ENCODE measurements around the gene PDYN.

Gene PDYN

GRCh38 chr20:1931830-1932229 is 62.0 kb downstream of the PDYN start:
- DNase-seq, result no peak

GRCh38 chr20:1930165-1930564 is 63.7 kb downstream of the PDYN start:
- no peak for DNase-seq

DNA sequence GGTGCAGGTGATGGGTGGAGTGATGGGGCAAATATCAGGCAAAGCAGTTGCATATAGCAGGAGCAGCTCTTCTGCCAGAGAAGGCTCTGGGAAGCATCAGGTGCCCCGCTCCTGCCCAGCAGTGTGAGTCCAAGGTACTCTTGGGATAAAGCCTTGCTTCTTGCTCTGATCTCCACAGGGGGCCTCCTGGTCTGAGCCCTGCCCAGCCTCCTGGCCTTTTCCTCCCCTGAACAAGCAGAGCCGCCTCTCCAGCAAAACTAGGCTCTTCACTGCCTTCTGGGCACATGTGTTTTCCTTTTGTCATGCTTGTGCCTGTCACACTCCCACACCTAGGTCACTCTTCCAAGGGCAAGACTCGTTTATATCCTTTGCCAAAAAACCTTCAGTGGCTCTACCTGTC is 64.4 kb downstream of the PDYN start:
- DNase-seq, result no peak

GRCh38 chr20:1928782-1929181 is 65.1 kb downstream of the PDYN start:
- no peak for DNase-seq
